Esophagus muscularis mucosa (tissue), 2 donors: ENCODE results near the gene ITSN2.

Source experiments
- POLR2A ChIP-seq: fragments of 450-650 bp; IDR thresholded peaks from one replicate; pipeline ENCODE4 v1.6.1; 2017; ENCODE audit warnings: antibody characterized with exemption, moderate library complexity, mild to moderate bottlenecking, low read depth
- POLR2AphosphoS5 ChIP-seq, 2 donors: sonication (generic); formaldehyde crosslinking; IDR thresholded peaks; one replicate each; pipeline ENCODE4 v1.6.1; 2017; ENCODE audit warnings: antibody characterized with exemption in 2 of 2

GRCh38 chr2:24400207-24400907 is 40.0 kb upstream of the ITSN2 start:
- TF ChIP-seq POLR2A (no peak), POLR2AphosphoS5 (IDR thresholded peaks at IDR 0.05) (no peak)
